HEK293T (cell line): ENCODE results near the gene XCL2.

Experiments used
- FOXM1 ChIP-seq: fragments of 450-650 bp; IDR thresholded peaks from 2 replicates; pipeline ENCODE4 v1.6.1; 2017; ENCODE audit warnings: mild to moderate bottlenecking, borderline replicate concordance
- NFRKB ChIP-seq: fragments of 450-650 bp; IDR thresholded peaks from 2 replicates; pipeline ENCODE4 v1.6.1; 2016; ENCODE audit warnings: mild to moderate bottlenecking, moderate library complexity

DNA sequence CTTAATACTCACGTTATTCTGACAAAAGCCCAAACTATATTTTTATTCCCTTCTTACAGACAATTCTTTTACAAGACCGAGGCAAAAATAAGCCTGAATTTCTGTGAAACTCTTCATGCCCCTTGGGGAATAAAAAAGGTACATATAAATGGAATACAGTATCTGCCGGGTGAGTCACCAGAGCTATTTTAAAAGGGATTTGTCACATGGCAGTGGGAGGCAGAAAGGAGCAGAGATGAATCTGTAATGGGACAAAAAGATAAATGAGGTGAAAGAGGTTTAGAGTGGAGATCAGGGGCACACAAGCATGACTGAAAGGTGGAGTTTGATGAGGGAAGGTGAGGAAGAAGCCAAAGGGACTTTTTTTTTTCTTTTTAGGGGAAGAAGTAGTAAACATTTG, 41.4 kb upstream of the XCL2 start:
- TF ChIP-seq FOXM1 (no peak), NFRKB (no peak)
